ENCODE measurements around the gene FBXL17.
A peak's percentile ranks its signal among the peaks of the same experiment; 100 is the strongest.

The FBXL17 gene

DNA sequence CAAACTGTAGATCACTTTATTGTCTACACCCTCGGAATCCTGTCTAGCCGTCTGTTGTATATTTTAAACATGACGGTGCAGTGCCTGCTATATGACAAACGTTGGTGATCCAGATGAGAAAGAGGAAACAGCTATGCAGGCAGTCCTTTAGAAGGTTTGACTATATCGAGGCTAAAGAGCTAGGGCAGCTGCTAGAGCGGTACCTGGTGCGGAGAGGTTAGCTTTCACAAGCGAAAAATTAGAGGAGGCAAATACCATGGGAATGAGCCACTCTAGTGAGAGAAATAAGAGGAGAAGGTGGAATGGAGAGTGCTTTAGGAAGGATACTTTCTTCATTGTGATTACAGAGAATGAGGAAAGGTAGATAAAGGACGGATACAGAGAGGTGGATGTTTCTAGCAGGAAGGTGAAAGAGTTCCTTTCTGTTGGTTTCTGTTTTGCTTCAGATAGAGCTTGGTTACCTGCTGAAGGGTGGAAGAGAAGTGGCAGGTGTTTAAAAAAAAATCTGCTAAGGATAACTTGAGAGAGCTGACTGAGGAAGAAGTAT is 959 bp upstream of the FBXL17 start:
- H3K4me3 ChIP-seq (ENCODE audit: low read depth in 1 of 2, low read length in 2 of 2), result peak overlapping the region; percentile 51 to 65; a peak in 3 of 4 replicates
- H3K9ac ChIP-seq (ENCODE audit: low read depth, low read length), result peak overlapping the region; percentile 99
- no peaks in the 10 kb centered on the region; the same call in 1 of the 2 replicates for H3K36me3 ChIP-seq (ENCODE audit: insufficient read depth, low read length)
- peak overlapping the region; percentile 69 for H2AFZ ChIP-seq (ENCODE audit: low read depth, low read length)
- DNase-seq (peak; percentile 14), ATAC-seq (ENCODE audit: insufficient read depth, low read depth) (no peak)
- no peaks in the 10 kb centered on the region for H3K9me3 ChIP-seq (ENCODE audit: insufficient read depth, low read length, severe bottlenecking)
- H4K20me1 ChIP-seq (ENCODE audit: insufficient read depth, low read length), result peaks cover 6% of the 10 kb centered on the region; the same call in 1 of the 2 replicates
- TF ChIP-seq EZH2 (IDR thresholded peaks at IDR 0.05; ENCODE audit: borderline replicate concordance, low read depth, low read length, severe bottlenecking), result no peak
- TF ChIP-seq, protein P1, sequence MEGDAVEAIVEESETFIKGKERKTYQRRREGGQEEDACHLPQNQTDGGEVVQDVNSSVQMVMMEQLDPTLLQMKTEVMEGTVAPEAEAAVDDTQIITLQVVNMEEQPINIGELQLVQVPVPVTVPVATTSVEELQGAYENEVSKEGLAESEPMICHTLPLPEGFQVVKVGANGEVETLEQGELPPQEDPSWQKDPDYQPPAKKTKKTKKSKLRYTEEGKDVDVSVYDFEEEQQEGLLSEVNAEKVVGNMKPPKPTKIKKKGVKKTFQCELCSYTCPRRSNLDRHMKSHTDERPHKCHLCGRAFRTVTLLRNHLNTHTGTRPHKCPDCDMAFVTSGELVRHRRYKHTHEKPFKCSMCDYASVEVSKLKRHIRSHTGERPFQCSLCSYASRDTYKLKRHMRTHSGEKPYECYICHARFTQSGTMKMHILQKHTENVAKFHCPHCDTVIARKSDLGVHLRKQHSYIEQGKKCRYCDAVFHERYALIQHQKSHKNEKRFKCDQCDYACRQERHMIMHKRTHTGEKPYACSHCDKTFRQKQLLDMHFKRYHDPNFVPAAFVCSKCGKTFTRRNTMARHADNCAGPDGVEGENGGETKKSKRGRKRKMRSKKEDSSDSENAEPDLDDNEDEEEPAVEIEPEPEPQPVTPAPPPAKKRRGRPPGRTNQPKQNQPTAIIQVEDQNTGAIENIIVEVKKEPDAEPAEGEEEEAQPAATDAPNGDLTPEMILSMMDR (IDR thresholded peaks at IDR 0.05; ENCODE audit: borderline replicate concordance, extremely low read depth, low read length, poor library complexity, severe bottlenecking), result no peak
- no peaks in the 10 kb centered on the region for H3K27me3 ChIP-seq (ENCODE audit: insufficient read depth, low read length, poor library complexity)
- peak overlapping the region; percentile 97 for H3K27ac ChIP-seq (ENCODE audit: low read length)
- peak overlapping the region; percentile 73 for H3K4me2 ChIP-seq (ENCODE audit: insufficient read depth, low read length)
- peaks cover 35% of the 10 kb centered on the region for H3K4me1 ChIP-seq (ENCODE audit: insufficient read depth, low read length)
- peaks cover 42% of the 10 kb centered on the region for H3K79me2 ChIP-seq (ENCODE audit: insufficient read depth, low read length)

GRCh38 chr5:108381350-108381953 is 446 bp downstream of the FBXL17 start:
- no peak for TF ChIP-seq EZH2 (IDR thresholded peaks at IDR 0.05; ENCODE audit: borderline replicate concordance, low read depth, low read length, severe bottlenecking)
- TF ChIP-seq, protein P1 (IDR thresholded peaks at IDR 0.05; ENCODE audit: borderline replicate concordance, extremely low read depth, low read length, poor library complexity, severe bottlenecking), result no peak
- Histone ChIP-seq H3K36me3 (ENCODE audit: insufficient read depth, low read length) (no peaks in the 10 kb centered on the region; the same call in 1 of the 2 replicates), H3K4me2 (ENCODE audit: insufficient read depth, low read length) (peak overlapping the region; percentile 73), H3K9me3 (ENCODE audit: insufficient read depth, low read length, severe bottlenecking) (no peaks in the 10 kb centered on the region), H3K27me3 (ENCODE audit: insufficient read depth, low read length, poor library complexity) (no peaks in the 10 kb centered on the region), H3K79me2 (ENCODE audit: insufficient read depth, low read length) (peaks cover 52% of the 10 kb centered on the region), H3K4me1 (ENCODE audit: insufficient read depth, low read length) (peaks cover 35% of the 10 kb centered on the region), H4K20me1 (ENCODE audit: insufficient read depth, low read length) (peaks cover 6% of the 10 kb centered on the region; the same call in 1 of the 2 replicates), H3K9ac (ENCODE audit: low read depth, low read length) (peak overlapping the region; percentile 99), H3K4me3 (ENCODE audit: low read depth in 1 of 2, low read length in 2 of 2) (peak overlapping the region; percentile 51 to 65), H2AFZ (ENCODE audit: low read depth, low read length) (peak overlapping the region; percentile 69), H3K27ac (ENCODE audit: low read length) (peak overlapping the region; percentile 97)
- DNase-seq, result peak; percentile 78
- peak; percentile 70 for ATAC-seq (ENCODE audit: insufficient read depth, low read depth)

- Histone ChIP-seq H3K4me2 (ENCODE audit: insufficient read depth, low read length) (peak overlapping the region; percentile 73), H3K4me3 (ENCODE audit: low read depth in 1 of 2, low read length in 2 of 2) (peak overlapping the region; percentile 51 to 65), H3K27me3 (ENCODE audit: insufficient read depth, low read length, poor library complexity) (no peaks in the 10 kb centered on the region), H4K20me1 (ENCODE audit: insufficient read depth, low read length) (peaks cover 6% of the 10 kb centered on the region; the same call in 1 of the 2 replicates), H3K4me1 (ENCODE audit: insufficient read depth, low read length) (peaks cover 35% of the 10 kb centered on the region), H2AFZ (ENCODE audit: low read depth, low read length) (peak overlapping the region; percentile 69), H3K9ac (ENCODE audit: low read depth, low read length) (peak overlapping the region; percentile 99), H3K79me2 (ENCODE audit: insufficient read depth, low read length) (peaks cover 52% of the 10 kb centered on the region), H3K27ac (ENCODE audit: low read length) (peak overlapping the region; percentile 97), H3K9me3 (ENCODE audit: insufficient read depth, low read length, severe bottlenecking) (peaks cover 4% of the 10 kb centered on the region), H3K36me3 (ENCODE audit: insufficient read depth, low read length) (no peaks in the 10 kb centered on the region; the same call in 1 of the 2 replicates)
- DNase-seq (peak; percentile 58), ATAC-seq (ENCODE audit: insufficient read depth, low read depth) (peak; percentile 25)
- TF ChIP-seq, protein P1 (IDR thresholded peaks at IDR 0.05; ENCODE audit: borderline replicate concordance, extremely low read depth, low read length, poor library complexity, severe bottlenecking), result no peak
- no peak for TF ChIP-seq EZH2 (IDR thresholded peaks at IDR 0.05; ENCODE audit: borderline replicate concordance, low read depth, low read length, severe bottlenecking)
Observed at GRCh38 chr5:108380531-108381349, 1.2 kb downstream of the FBXL17 start.

Measured in DND-41 (cell line).